HuH-7.5 (cell line): ENCODE data around the gene EXOC5.

ENCODE experiments used
- DNase-seq: peaks from one replicate; pipeline ENCODE4 v3.0.0; 2011; ENCODE audit warnings: low spot score

EXOC5 gene

DNA sequence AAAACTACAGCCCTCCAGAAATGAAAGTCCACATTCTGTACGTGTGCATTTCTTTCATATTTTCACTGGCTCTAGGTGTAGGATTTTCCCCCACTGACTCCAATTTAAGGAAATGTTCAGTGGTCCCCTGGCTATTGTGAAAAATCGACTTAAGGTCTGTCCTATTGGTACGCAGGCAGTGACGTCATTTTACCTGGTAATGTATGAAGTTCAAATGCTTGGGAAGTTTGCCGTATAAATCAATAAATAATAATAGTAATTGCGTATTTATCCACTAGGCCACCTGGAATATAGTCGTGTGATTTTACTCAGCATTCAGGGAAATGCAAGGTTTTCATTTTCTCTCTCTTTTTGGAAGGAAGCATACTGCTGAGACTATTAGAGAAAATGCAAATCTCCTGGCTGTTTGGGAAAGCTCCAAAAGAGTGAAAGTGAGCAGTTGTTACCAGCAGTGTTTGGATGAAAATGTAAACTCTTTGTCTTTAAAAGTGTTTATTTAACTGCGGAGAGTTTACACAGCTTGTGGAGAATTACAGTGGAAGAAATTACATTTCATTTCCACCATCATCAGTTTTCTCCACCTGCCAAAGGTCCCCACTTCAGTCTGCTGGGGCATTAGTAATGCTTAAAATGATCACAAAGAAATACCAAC, 107.0 kb downstream of the EXOC5 start:
- no peak for DNase-seq

DNA sequence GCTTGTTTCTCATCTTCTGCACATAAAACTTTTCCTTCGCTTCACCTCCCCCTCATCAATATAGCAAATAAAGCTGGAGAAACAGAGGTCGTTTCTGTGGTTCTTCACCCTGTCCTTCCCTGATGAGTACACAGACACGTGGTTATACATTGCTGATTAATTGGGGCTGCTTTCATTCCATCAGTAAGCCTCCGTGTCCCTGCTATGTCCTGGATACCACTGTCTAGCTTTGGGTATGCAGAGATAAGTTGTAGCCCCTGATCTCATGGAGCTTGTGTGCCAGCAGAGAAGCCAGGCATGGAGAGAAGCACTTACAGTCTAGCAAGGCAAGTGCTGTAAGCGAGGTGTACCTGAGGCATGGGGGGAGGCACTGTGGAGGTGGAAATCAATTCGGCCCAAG, 108.4 kb downstream of the EXOC5 start:
- DNase-seq, result no peak

DNA sequence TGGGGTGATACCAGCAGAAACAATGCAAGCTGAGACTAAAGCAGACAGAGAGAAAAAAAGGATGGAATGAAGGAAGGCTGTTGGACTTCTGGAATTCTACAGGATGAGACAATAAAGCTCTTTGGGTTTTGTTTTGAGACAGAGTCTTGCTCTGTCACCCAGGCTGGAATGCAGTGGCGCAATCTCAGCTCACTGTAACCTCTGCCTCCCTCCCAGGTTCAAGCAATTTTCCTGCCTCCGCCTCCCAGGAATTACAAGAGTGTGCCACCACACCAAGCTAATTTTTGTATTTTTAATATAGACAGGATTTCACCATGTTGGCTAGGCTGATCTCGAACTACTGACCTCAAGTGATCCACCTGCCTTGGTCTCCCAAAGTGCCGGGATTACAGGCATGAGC, 115.4 kb downstream of the EXOC5 start:
- DNase-seq, result no peak
